Thoracic aorta (tissue), 2 donors: ENCODE results near the gene LEFTY1. TPM values are rescaled to one million over a fixed set of nuclear protein-coding genes. Genes with fewer than 3 reads are reported as not detected.

ENCODE experiments used
- ATAC-seq: fragments of 150-250 bp; one replicate; pipeline ENCODE4 v1.8.0; 2017; ENCODE audit warnings: low read depth; ENCODE audit not compliant: insufficient number of reproducible peaks, low FRiP score
- DNase-seq: peaks from one replicate; pipeline ENCODE4 v3.0.0-alpha.2; 2020; ENCODE audit warnings: low spot score
- H3K27ac ChIP-seq, 2 donors: fragments of 200-600 bp; sonication (generic); 1 replicate in 1 of 2; 2 replicates in 1 of 2; pipeline ENCODE4 v1.5.1; 2016; ENCODE audit warnings: mild to moderate bottlenecking in 2 of 2, moderate library complexity in 2 of 2
- H3K27me3 ChIP-seq: fragments of 200-600 bp; sonication (generic); replicated peaks from 2 replicates; pipeline ENCODE4 v1.6.0; 2016; ENCODE audit warnings: mild to moderate bottlenecking; ENCODE audit not compliant: insufficient read depth
- H3K36me3 ChIP-seq: fragments of 200-600 bp; sonication (generic); one replicate; pipeline ENCODE4 v1.5.1; 2016
- H3K4me1 ChIP-seq, 2 donors: fragments of 200-600 bp; sonication (generic); 1 replicate in 1 of 2; 2 replicates in 1 of 2; pipeline versions ENCODE4 v1.5.1 to v1.6.0; 2016; ENCODE audit warnings: low read depth in 2 of 2, mild to moderate bottlenecking in 1 of 2; ENCODE audit not compliant: control insufficient read depth in 1 of 2
- H3K4me3 ChIP-seq: fragments of 200-600 bp; sonication (generic); 2 replicates; pipeline ENCODE4 v1.5.1; 2016; ENCODE audit warnings: mild to moderate bottlenecking
- H3K9me3 ChIP-seq: fragments of 200-600 bp; sonication (generic); 2 replicates; pipeline ENCODE4 v1.5.1; 2016
- CTCF ChIP-seq: fragments of 200-600 bp; sonication (generic); IDR thresholded peaks from one replicate; pipeline ENCODE4 v1.5.1; 2019; ENCODE audit warnings: antibody characterized with exemption
- total RNA-seq, 2 donors: library from RNA; depleted of rRNA; stranded (reverse); fragments of >200 nt; gene quantifications; one replicate each; pipeline versions ENCODE4 v1.1.0 to v1.2.3, GENCODE V29; 2016

LEFTY1 gene
- total RNA-seq, 2 donors from 2014 or later = not detected

GRCh38 chr1:225870911-225871310 lies 18.0 kb downstream of the LEFTY1 start:
- no peak overlapping the region for H3K27ac ChIP-seq
- TF ChIP-seq CTCF = no peak
- H3K4me1 ChIP-seq = peaks cover 0 to 4% of the 10 kb centered on the region in 2 donors
- H3K27me3 ChIP-seq = no peaks in the 10 kb centered on the region
- no peaks in the 10 kb centered on the region for H3K9me3 ChIP-seq
- H3K4me3 ChIP-seq = no peak overlapping the region
- peaks cover 64% of the 10 kb centered on the region for H3K36me3 ChIP-seq
- DNase-seq = no peak
- ATAC-seq = no peak

GRCh38 chr1:225868631-225869330 lies 20.2 kb downstream of the LEFTY1 start:
- Histone ChIP-seq H3K27me3 (no peaks in the 10 kb centered on the region), H3K4me1 (peaks cover 0 to 15% of the 10 kb centered on the region in 2 donors), H3K36me3 (peaks cover 53% of the 10 kb centered on the region), H3K9me3 (no peaks in the 10 kb centered on the region), H3K4me3 (no peak overlapping the region), H3K27ac (no peak overlapping the region)
- no peak for TF ChIP-seq CTCF
- DNase-seq (no peak), ATAC-seq (no peak)

- no peak overlapping the region for H3K27ac ChIP-seq
- TF ChIP-seq CTCF = no peak
- H3K36me3 ChIP-seq = peaks cover 52% of the 10 kb centered on the region
- no peaks in the 10 kb centered on the region for H3K9me3 ChIP-seq
- DNase-seq (no peak), ATAC-seq (no peak)
- no peak overlapping the region for H3K4me3 ChIP-seq
- H3K27me3 ChIP-seq = no peaks in the 10 kb centered on the region
- H3K4me1 ChIP-seq = peaks cover 9 to 26% of the 10 kb centered on the region in 2 donors
Measured at GRCh38 chr1:225866981-225867380, 22.0 kb downstream of the LEFTY1 start.

- Histone ChIP-seq H3K36me3 (peaks cover 60% of the 10 kb centered on the region), H3K27ac (no peak overlapping the region)
- ATAC-seq = no peak
Measured at GRCh38 chr1:225866061-225866837, 22.7 kb downstream of the LEFTY1 start.

More at GRCh38 chr1:225866061-225866837, 22.7 kb downstream of the LEFTY1 start:
- no peak for DNase-seq
- Histone ChIP-seq H3K4me1 (peaks cover 9 to 26% of the 10 kb centered on the region in 2 donors), H3K27me3 (no peaks in the 10 kb centered on the region), H3K4me3 (no peak overlapping the region), H3K9me3 (no peaks in the 10 kb centered on the region)
- TF ChIP-seq CTCF = no peak
